T-cell (primary cell): Measurements from ENCODE around the gene ZNF280D. TPM values are rescaled to one million over a fixed set of nuclear protein-coding genes. Genes with fewer than 3 reads are reported as not detected.

Experiments used
- ATAC-seq, 4 experiments: fragments of 200-7000 bp in 3 of 4; fragments of 150-1000 bp in 1 of 4; cut with Tn5 transposase; replicated peaks in 1 of 4; 1 replicate in 3 of 4; 2 replicates in 1 of 4; pipeline ENCODE4 v1.10.0; 2021; ENCODE audit warnings: moderate library complexity in 3 of 4, mild to moderate bottlenecking in 2 of 4, moderate number of reproducible peaks in 1 of 4
- CTCF ChIA-PET, 2 donors: fragments of 300-600 bp; sonication (Branson Sonifier 250); formaldehyde crosslinking; loops; one replicate each; lab custom pipeline; 2022; ENCODE audit warnings: antibody characterized with exemption in 2 of 2; lab: Charles Lee
- POLR2A ChIA-PET, 2 donors: fragments of 300-600 bp; sonication (Branson Sonifier 250); formaldehyde crosslinking; loops; one replicate each; lab custom pipeline; 2022; ENCODE audit warnings: antibody characterized with exemption in 2 of 2; lab: Charles Lee
- DNase-seq, 35 experiments: peaks; one replicate each; pipeline versions ENCODE4 v3.0.0 to v3.0.0-alpha.2; 2013 to 2023
- H3K27ac ChIP-seq: one replicate; pipeline ENCODE4 v1.5.1; 2013; ENCODE audit warnings: low read length
- H3K27me3 ChIP-seq, 2 experiments: replicated peaks in 1 of 2; 1 replicate in 1 of 2; 2 replicates in 1 of 2; pipeline versions ENCODE4 v1.6.1 to v1.7.0; 2013; ENCODE audit warnings: low read length in 1 of 2, mixed read lengths in 1 of 2; ENCODE audit not compliant: control insufficient read depth in 2 of 2, insufficient read depth in 2 of 2; ENCODE audit errors: extremely low read depth in 1 of 2
- H3K36me3 ChIP-seq, 2 donors: 1 replicate in 1 of 2; 2 replicates in 1 of 2; pipeline versions ENCODE4 v1.6.1 to v1.7.0; 2013; ENCODE audit warnings: low read length in 1 of 2; ENCODE audit not compliant: control insufficient read depth in 2 of 2, insufficient read depth in 1 of 2; ENCODE audit errors: extremely low read depth in 1 of 2
- H3K4me1 ChIP-seq, 2 experiments: 1 replicate in 1 of 2; 2 replicates in 1 of 2; pipeline versions ENCODE4 v1.6.1 to v1.7.0; 2013; ENCODE audit warnings: low read length in 2 of 2, mixed read lengths in 1 of 2; ENCODE audit not compliant: insufficient read depth in 2 of 2, control insufficient read depth in 1 of 2; ENCODE audit errors: extremely low read depth in 1 of 2
- H3K4me3 ChIP-seq, 2 donors: 1 replicate in 1 of 2; 2 replicates in 1 of 2; pipeline versions ENCODE4 v1.5.1 to v1.7.0; 2013; ENCODE audit warnings: mild to moderate bottlenecking in 2 of 2, low read length in 1 of 2, moderate library complexity in 1 of 2; ENCODE audit not compliant: control insufficient read depth in 1 of 2; ENCODE audit errors: extremely low read depth in 1 of 2
- H3K9me3 ChIP-seq: 2 replicates; pipeline ENCODE4 v1.7.0; 2013
- H3K27ac Mint-ChIP-seq, 2 donors: one replicate each; pipeline ENCODE4 v1.8.0; 2020 to 2021; ENCODE audit warnings: mild to moderate bottlenecking in 2 of 2, mixed read lengths in 2 of 2
- H3K27me3 Mint-ChIP-seq, 2 donors: one replicate each; pipeline ENCODE4 v1.8.0; 2021 to 2022; ENCODE audit warnings: mixed read lengths in 2 of 2
- H3K36me3 Mint-ChIP-seq: one replicate; pipeline ENCODE4 v1.8.0; 2021; ENCODE audit warnings: mixed read lengths
- H3K4me1 Mint-ChIP-seq, 3 donors: one replicate each; pipeline ENCODE4 v1.8.0; 2020 to 2022; ENCODE audit warnings: mixed read lengths in 3 of 3, mild to moderate bottlenecking in 1 of 3
- H3K4me3 Mint-ChIP-seq, 3 donors: one replicate each; pipeline ENCODE4 v1.8.0; 2020 to 2022; ENCODE audit warnings: mild to moderate bottlenecking in 3 of 3, mixed read lengths in 3 of 3, moderate library complexity in 3 of 3
- H3K9me3 Mint-ChIP-seq, 3 donors: one replicate each; pipeline ENCODE4 v1.8.0; 2020 to 2022; ENCODE audit warnings: mixed read lengths in 3 of 3
- whole genome bisulfite sequencing: methylation state at CpG from one replicate; pipeline ENCODE4 v1.1.5; 2013; ENCODE audit warnings: missing lambda C conversion rate; ENCODE audit not compliant: insufficient coverage; 5-methylcytosine and 5-hydroxymethylcytosine counted together
- total RNA-seq, 35 experiments: library from RNA in 6 of 35; stranded (reverse) in 6 of 35; fragments of 120-200 nt in 1 of 35; gene quantifications; one replicate each; pipeline versions ENCODE4 v1.2.1 to v1.2.4 and lab custom pipeline; 2013 to 2026

The ZNF280D gene
- total RNA-seq, 5 donors from 2014 or later (not counting 1 experiment from before 2014, with no cell fraction given) = 29.1 to 39.5 (median 32.4) TPM

GRCh38 chr15:56776839-56777238 is 43.5 kb upstream of the ZNF280D start:
- 83% methylated on average over 1 of the region's 3 CpGs for WGBS
- Mint-ChIP-seq H3K4me1 (peaks cover 6 to 11% (median 7%) of the 10 kb centered on the region in 3 donors), H3K36me3 (no peaks in the 10 kb centered on the region), H3K4me3 (no peak overlapping the region), H3K9me3 (no peaks in the 10 kb centered on the region), H3K27me3 (peaks cover 7 to 16% of the 10 kb centered on the region in 2 donors), H3K27ac (no peak overlapping the region)
- Histone ChIP-seq H3K36me3 (no peaks in the 10 kb centered on the region), H3K4me1 (peaks cover 0 to 4% of the 10 kb centered on the region in 2 experiments), H3K27me3 (peaks cover 0 to 3% of the 10 kb centered on the region in 2 experiments), H3K27ac (no peak overlapping the region), H3K9me3 (no peaks in the 10 kb centered on the region), H3K4me3 (no peak overlapping the region)
- no peak for DNase-seq
- ChIA-PET POLR2A (no interaction called here), CTCF (no interaction called here)
- no peak for ATAC-seq

GRCh38 chr15:56775641-56776040 is 42.3 kb upstream of the ZNF280D start:
- ATAC-seq = no peak
- Mint-ChIP-seq H3K27ac (no peak overlapping the region), H3K9me3 (no peaks in the 10 kb centered on the region), H3K27me3 (peaks cover 7 to 15% of the 10 kb centered on the region in 2 donors), H3K36me3 (no peaks in the 10 kb centered on the region), H3K4me1 (peaks cover 6 to 9% (median 6%) of the 10 kb centered on the region in 3 donors), H3K4me3 (no peak overlapping the region)
- no peaks in the 10 kb centered on the region for H3K9me3 ChIP-seq
- H3K4me3 ChIP-seq = no peak overlapping the region
- WGBS = 67% methylated on average over 1 of the region's 1 CpG
- DNase-seq = no peak
- H3K27me3 ChIP-seq = no peaks in the 10 kb centered on the region
- H3K27ac ChIP-seq = no peak overlapping the region
- ChIA-PET POLR2A (interaction anchor here in 1 of 2 donors (0.6 kb wide), 1 partner anchor 929 kb away, joined by 4 read pairs; no protein-coding TSS in a partner anchor), CTCF (no interaction called here)
- H3K4me1 ChIP-seq = peaks cover 0 to 4% of the 10 kb centered on the region in 2 experiments
- H3K36me3 ChIP-seq = no peaks in the 10 kb centered on the region

- Histone ChIP-seq H3K27ac (no peak overlapping the region), H3K4me3 (no peak overlapping the region), H3K4me1 (no peaks in the 10 kb centered on the region), H3K27me3 (no peaks in the 10 kb centered on the region), H3K36me3 (no peaks in the 10 kb centered on the region), H3K9me3 (no peaks in the 10 kb centered on the region)
- Mint-ChIP-seq H3K4me3 (no peak overlapping the region), H3K27ac (no peak overlapping the region), H3K9me3 (no peaks in the 10 kb centered on the region), H3K4me1 (peaks cover 0 to 3% (median 0%) of the 10 kb centered on the region in 3 donors), H3K36me3 (no peaks in the 10 kb centered on the region), H3K27me3 (peaks cover 7 to 12% of the 10 kb centered on the region in 2 donors)
- no peak for ATAC-seq
- CTCF ChIA-PET = interaction anchor here in 1 of 2 donors (0.5 kb wide), 1 partner anchor 13 kb away, joined by 3 read pairs; no protein-coding TSS in a partner anchor
- no CpG with 5 or more reads among the region's 2 CpGs for WGBS
- no peak for DNase-seq
- POLR2A ChIA-PET = no interaction called here
These were observed 41.0 kb upstream of the ZNF280D start for GRCh38 chr15:56774356-56774755.

DNA sequence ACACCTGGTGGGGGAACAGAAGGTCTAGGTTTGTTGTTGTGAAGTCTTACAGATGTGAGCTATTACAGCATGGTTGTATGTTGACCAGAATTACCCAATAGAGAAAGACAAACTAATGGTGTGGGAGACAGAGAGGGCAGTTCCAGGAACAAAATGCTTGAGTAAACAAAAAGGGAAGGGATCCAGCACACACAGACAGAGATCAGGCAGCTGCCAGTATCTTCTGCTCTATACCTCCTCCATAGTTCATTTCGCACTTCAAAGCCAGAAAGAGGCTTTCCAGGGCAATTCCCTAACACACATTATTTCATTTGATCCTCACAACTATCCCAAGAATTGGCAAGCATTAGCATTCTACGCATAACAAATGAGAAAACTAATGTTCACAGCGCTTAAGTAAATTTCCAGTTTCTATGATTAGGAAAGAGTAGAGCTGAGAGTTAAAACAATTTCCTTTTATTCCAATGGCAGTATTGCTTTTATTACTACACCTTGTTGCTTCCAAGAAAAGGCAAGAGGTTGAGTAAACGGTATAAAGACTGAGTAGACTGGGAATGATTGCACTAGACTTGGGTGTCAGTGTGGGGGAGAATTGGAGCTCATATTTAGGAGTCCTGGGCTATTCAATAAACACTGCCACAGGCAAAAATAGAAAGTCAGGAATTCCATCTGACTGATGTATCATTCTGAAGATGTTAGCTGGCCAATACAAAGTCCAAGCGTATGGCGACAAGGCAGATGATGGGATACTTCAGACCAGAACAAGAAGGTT is 39.7 kb upstream of the ZNF280D start:
- no peaks in the 10 kb centered on the region for H3K27me3 ChIP-seq
- WGBS = 69% methylated on average over 4 of the region's 6 CpGs
- no peak for ATAC-seq
- peaks cover 7 to 9% of the 10 kb centered on the region in 2 donors for H3K27me3 Mint-ChIP-seq
- no peak overlapping the region for H3K4me3 ChIP-seq
- ChIA-PET POLR2A (interaction anchor here in 1 of 2 donors (0.5 kb wide), 1 partner anchor 771 kb away, joined by 3 read pairs; no protein-coding TSS in a partner anchor), CTCF (no interaction called here)
- no peak for DNase-seq
- H3K4me1 Mint-ChIP-seq = peaks cover 0 to 3% (median 0%) of the 10 kb centered on the region in 3 donors
- no peak overlapping the region for H3K27ac ChIP-seq
- no peaks in the 10 kb centered on the region for H3K36me3 Mint-ChIP-seq
- H3K9me3 ChIP-seq = no peaks in the 10 kb centered on the region
- no peaks in the 10 kb centered on the region for H3K4me1 ChIP-seq
- H3K36me3 ChIP-seq = no peaks in the 10 kb centered on the region
- no peak overlapping the region for H3K4me3 Mint-ChIP-seq
- H3K27ac Mint-ChIP-seq = no peak overlapping the region
- H3K9me3 Mint-ChIP-seq = no peaks in the 10 kb centered on the region

DNA sequence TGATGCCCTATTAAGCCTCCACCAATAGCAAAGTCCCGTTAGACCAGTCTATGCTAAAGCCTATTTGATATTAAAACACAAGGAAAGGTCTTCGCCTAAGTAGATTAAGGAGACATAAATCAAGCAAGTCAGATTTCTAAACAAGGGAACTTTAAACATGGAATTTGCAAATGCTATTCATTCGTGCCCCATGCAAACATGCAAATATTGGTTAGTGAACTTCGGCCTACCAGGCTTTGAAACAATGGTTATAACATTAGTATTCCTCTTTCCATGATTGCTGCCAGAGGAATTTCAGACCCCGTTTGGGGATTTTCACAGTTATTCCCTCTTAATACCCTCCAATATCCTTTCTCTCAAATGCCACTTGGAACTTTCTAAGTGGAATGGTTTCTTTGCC is 36.9 kb upstream of the ZNF280D start:
- peaks cover 4 to 7% of the 10 kb centered on the region in 2 donors for H3K27me3 Mint-ChIP-seq
- no peaks in the 10 kb centered on the region for H3K9me3 Mint-ChIP-seq
- H3K36me3 Mint-ChIP-seq = no peaks in the 10 kb centered on the region
- Histone ChIP-seq H3K4me1 (no peaks in the 10 kb centered on the region), H3K36me3 (no peaks in the 10 kb centered on the region), H3K27ac (no peak overlapping the region), H3K9me3 (no peaks in the 10 kb centered on the region), H3K4me3 (no peak overlapping the region), H3K27me3 (no peaks in the 10 kb centered on the region)
- ATAC-seq (no peak), DNase-seq (no peak)
- CTCF ChIA-PET = no interaction called here
- H3K4me1 Mint-ChIP-seq = peaks cover 10 to 15% (median 14%) of the 10 kb centered on the region in 3 donors
- H3K4me3 Mint-ChIP-seq = no peak overlapping the region
- WGBS = 94% methylated on average over 4 of the region's 5 CpGs
- H3K27ac Mint-ChIP-seq = no peak overlapping the region
- POLR2A ChIA-PET = interaction anchor here in 1 of 2 donors (0.6 kb wide), 1 partner anchor 15 kb away, joined by 4 read pairs; no protein-coding TSS in a partner anchor

GRCh38 chr15:56767315-56767714 is 34.0 kb upstream of the ZNF280D start:
- ATAC-seq (peak in 1 of 4 experiments; percentile 50), DNase-seq (no peak)
- WGBS = no CpG with 5 or more reads among the region's 1 CpG
- Histone ChIP-seq H3K4me1 (no peaks in the 10 kb centered on the region), H3K27ac (no peak overlapping the region), H3K4me3 (no peak overlapping the region), H3K27me3 (no peaks in the 10 kb centered on the region), H3K36me3 (no peaks in the 10 kb centered on the region), H3K9me3 (no peaks in the 10 kb centered on the region)
- Mint-ChIP-seq H3K27me3 (no peaks in the 10 kb centered on the region), H3K36me3 (no peaks in the 10 kb centered on the region), H3K4me1 (peaks cover 14 to 18% (median 15%) of the 10 kb centered on the region in 3 donors), H3K27ac (no peak overlapping the region), H3K4me3 (no peak overlapping the region), H3K9me3 (no peaks in the 10 kb centered on the region)
- ChIA-PET POLR2A (no interaction called here), CTCF (no interaction called here)
